Inflammatory macrophage (primary cell): Measurements from ENCODE around the gene WFIKKN2.

ENCODE experiments used
- DNase-seq, 2 donors: peaks; one replicate each; pipeline ENCODE4 v3.0.0-alpha.2; 2020 to 2022

WFIKKN2 gene

DNA sequence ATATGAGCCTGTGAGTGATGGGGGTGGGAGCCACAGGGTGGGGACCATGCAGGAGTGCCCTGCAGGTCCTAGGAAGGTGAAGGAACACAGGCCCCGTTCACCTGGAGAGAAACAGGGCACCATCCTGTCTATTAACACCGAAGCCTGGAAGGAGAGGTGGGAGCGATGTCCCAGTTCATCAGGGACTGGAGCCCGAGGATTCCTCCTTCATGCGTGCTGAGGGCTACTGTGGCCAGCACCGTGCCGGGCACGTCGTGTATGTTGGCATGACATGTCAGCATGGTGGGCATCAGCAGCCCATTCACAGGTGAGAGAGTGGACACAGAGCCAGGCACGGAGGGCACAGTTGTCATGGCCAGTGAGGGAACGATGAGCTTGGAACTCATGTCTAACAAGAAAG, 1.4 kb downstream of the WFIKKN2 start:
- DNase-seq = no peak

DNA sequence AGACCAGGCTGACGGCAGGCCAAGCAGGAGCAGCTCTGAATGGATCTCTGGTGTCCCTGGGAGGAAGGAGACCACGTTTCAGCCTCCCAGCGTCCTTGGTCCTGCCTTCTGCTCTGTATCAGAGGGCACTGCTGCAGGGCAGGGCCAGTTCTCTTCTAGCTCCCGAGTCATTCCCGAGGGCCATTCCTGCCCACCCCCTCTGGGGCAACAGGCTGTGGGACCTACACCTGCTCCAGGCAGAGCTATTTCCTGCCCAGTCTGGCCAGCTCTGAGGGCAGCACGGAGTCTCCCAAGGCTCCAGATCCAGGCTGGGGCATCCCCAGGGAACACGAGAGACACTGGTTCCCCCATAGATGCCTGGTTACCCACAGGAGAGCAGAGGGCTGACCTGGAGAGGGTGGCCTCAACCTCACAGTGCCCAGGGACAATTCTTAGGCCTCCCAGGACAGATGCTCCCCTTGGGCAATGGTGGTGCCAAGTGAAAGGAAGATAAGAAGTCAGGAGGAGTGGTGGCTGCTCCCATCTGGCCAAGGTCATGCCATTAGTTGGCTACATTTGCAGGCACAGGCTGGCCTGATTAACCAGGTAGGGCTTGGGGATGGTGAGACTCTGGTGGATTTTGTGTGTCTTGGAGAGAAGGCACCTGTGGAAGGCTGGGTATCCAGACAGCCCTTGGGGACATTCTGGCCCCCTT, 2.0 kb downstream of the WFIKKN2 start:
- no peak for DNase-seq

DNA sequence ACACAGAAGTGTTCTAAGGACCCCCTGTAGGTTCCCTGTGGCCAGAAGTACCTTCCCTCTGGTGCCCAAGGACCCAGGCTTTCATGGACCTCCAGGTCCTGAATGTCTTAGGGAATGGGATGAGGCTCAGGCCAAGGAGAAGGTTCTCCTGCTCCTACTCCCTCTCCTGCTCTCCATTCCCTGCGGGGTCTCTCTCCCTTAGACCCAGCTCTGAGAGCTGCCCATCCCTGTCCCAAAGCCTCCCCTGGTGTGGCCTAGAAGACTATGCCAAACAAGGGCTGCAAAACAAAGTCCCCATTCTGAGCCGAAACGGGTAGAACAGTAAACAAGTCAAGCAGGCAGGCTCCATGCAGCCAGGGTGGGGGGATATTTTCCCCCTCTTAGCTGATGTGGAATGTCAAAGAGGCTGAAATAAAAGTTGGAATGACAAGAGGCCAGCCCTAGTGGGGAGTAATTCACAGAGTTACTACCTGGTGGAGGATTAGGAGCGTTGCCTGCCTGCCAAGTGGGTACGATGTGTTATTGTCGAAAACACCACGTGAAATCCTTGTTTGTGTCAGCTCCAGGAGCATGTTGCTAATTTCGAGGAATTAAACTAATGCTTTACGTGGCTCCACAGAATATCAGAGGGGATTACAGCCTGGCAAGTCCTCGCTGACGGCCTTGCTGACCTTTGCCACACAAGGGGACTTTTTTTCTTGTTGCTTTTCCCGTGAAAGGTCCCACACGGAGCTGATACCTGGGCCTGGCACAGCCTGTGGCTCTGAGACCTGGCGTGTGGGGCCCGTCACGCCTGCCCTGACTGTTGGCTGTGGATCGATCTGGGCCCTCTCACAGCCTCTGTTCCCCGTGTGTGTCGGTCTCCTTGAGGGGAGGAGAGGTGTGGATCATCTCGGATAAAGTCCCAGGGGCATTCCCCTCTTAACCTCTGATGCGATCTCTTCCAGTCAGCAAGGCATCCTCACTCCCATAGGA, 2.9 kb downstream of the WFIKKN2 start:
- DNase-seq = no peak

DNA sequence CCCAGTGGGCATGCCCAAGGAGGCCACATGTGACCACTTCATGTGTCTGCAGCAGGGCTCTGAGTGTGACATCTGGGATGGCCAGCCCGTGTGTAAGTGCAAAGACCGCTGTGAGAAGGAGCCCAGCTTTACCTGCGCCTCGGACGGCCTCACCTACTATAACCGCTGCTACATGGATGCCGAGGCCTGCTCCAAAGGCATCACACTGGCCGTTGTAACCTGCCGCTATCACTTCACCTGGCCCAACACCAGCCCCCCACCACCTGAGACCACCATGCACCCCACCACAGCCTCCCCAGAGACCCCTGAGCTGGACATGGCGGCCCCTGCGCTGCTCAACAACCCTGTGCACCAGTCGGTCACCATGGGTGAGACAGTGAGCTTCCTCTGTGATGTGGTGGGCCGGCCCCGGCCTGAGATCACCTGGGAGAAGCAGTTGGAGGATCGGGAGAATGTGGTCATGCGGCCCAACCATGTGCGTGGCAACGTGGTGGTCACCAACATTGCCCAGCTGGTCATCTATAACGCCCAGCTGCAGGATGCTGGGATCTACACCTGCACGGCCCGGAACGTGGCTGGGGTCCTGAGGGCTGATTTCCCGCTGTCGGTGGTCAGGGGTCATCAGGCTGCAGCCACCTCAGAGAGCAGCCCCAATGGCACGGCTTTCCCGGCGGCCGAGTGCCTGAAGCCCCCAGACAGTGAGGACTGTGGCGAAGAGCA, 4.4 kb downstream of the WFIKKN2 start:
- no peak for DNase-seq

DNA sequence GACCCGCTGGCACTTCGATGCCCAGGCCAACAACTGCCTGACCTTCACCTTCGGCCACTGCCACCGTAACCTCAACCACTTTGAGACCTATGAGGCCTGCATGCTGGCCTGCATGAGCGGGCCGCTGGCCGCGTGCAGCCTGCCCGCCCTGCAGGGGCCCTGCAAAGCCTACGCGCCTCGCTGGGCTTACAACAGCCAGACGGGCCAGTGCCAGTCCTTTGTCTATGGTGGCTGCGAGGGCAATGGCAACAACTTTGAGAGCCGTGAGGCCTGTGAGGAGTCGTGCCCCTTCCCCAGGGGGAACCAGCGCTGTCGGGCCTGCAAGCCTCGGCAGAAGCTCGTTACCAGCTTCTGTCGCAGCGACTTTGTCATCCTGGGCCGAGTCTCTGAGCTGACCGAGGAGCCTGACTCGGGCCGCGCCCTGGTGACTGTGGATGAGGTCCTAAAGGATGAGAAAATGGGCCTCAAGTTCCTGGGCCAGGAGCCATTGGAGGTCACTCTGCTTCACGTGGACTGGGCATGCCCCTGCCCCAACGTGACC, 5.0 kb downstream of the WFIKKN2 start:
- DNase-seq = no peak

DNA sequence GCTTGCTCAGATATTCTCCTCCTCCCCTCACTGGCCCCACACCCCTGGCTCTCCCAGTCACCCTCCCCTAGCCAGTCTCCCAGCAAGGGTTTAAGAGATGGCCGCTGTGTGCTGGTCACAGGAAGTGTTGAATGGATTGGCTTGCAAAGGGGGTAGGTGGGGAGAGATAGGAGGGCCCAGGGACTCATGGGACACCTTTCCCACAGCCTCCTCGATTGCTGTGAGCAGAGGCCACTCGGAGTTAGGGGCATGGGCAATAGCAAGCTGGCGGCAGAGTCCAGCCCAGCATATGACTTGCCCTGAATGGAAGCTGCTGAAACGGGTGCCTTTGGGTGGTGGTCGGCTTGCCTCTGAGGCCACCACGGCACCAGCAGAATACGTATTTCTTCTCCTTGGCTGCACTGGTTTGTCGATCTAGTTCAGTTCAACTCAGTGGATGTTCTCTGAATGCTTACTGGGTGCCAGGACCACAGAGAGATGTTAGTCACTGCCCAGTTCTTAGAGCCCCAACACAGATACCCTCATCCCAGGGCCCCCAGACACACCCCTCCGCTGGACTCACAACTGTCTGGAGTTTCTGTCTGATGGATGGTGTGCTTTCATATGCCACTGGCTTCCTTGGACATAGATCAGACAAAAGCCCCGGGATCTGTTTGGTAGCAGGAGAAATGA, 6.0 kb downstream of the WFIKKN2 start:
- no peak for DNase-seq

DNA sequence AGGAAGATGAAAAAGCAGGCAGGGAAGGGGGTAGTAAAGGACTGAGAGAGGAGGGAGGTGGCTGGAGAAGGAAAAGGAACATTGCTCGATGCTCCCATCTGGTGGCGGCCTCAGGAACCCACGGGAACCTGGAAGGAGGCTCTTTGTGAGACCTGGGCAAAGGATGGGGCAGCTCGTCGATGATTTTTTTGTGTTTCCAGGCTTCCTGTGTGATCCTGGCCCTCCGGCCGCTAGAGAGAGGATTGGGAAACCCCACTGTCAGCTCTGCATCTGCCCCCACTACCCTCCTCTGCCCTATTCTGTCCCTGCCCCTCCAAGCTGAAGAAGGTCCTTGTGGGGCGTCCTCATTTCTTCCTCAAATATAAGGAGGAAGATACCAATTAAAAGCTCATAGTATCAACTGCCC, 6.6 kb downstream of the WFIKKN2 start:
- peak; percentile 72 to 73 for DNase-seq

DNA sequence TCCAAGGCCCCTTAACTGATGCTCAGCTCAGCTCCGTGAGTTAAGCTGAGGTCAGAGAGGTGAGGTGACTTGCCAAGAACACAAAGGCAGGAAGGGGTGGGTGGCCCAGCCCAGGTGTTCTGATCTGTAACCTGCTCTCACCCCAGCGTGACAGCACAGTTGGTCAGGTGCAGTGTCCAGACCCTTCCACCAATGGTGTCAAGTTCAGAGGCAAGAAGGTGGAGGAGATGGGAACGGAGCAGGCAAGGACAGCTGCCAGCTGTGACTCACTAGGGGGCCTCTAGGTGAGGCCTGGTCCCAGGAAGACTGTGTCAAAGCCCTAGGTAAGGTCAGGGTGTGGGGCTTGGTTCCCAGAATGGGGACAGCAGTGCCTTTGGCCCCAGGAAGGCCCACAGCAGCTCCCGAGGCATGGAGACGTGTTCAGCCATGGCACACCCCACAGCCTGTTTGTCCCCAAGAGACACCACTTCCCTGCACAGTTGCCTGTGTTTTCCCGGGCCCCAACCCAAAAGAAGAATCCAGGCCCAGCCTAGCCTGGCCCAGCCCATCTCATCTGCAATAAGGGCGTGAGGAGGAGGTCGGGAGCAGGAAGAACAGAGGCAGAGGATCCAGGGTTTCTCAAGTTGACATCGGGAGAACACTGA, 7.2 kb downstream of the WFIKKN2 start:
- no peak for DNase-seq

- DNase-seq = no peak
Measured at GRCh38 chr17:50843150-50843905, 7.9 kb downstream of the WFIKKN2 start.

DNA sequence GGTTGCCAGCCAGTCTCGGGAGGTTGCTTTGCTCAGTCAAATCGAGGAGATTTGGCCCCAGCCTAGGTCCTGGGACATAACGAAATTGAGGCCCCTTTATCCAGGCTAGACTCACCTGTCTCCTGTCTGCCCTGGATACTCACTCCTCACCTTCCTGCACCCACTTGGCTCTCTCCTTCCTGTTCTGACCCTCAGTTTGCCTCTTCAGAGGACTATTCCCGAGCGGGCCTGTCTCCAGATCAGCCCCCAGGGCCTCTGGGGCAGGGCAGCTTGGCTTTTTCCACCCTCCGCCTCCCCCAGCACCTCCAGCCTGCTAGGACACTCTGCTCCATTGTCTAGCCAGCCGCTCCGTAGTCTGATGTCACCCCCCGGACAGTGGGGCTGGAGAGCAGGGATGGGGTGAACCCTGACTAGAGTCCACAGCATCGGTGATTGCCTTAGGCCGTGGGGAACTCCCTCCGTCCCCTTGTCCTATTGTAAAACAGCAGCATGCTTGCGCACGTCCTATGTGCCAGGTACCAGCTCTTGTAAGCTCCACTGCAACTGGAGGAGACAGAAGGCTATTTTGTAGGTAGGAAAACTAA, 8.8 kb downstream of the WFIKKN2 start:
- no peak for DNase-seq

- DNase-seq = peak in 1 of 2 donors; percentile 25
Measured at GRCh38 chr17:50845240-50846147, 10.1 kb downstream of the WFIKKN2 start.

DNA sequence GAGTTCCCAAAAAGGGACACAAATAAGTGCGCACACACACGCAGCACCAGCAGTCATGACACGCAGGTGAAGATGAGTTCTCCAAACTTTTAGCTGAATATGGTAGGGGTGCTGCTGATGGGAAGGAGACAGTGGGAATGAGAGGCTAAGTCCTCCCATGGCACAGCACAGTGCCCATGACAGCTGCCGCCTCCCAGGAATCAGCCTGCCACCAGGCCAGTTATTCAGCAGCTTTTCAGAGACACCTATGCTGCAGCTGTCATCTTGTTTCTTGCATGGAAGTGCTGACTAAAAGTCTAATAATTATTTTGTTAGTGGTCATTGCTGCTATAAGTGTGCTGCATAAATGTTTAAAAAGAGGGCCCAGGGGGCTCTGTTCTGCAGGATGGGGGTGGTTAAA, 12.2 kb downstream of the WFIKKN2 start:
- no peak for DNase-seq

- DNase-seq = no peak
Measured at GRCh38 chr17:50848039-50848438, 12.7 kb downstream of the WFIKKN2 start.

DNA sequence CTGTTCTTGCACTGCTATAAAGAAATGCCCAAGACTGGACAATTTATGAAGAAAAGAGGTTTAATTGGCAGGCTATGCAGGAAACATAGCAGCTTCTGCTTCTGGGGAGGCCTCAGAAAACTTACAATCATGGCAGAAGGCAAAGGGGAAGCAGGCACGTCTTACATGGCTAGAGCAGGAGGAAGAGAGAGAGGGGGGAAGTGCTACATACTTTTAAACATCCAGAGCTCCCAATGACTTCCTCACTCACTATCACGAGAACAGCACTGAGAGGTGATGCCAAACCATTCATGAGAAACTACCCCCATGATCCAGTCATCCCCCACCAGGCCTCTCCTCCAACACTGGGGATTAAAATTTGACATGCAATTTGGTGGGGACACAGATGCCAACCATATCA, 13.3 kb downstream of the WFIKKN2 start:
- peak; percentile 77 to 81 for DNase-seq

DNA sequence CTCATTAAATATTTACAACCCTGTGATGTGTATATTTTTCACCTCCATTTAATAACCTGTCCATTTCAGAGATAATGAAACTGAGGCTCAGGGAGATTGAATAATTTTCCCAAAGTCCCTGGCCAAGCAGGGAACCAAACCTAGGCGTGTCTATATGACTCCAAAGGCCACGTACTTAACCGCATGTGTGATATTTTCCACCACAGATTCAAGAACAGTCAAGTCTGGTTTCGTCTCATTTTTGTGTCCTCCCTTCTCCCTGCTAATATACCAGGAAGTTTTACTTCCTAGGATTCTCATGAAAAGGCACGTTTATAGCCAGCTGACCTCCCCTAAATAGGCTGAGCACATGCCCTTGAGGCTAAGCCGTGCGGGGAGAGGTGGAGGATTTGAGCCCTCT, 15.3 kb downstream of the WFIKKN2 start:
- no peak for DNase-seq

GRCh38 chr17:50853015-50853615, 17.7 kb downstream of the WFIKKN2 start:
- DNase-seq = no peak

- no peak for DNase-seq
Measured at GRCh38 chr17:50853781-50854180, 18.4 kb downstream of the WFIKKN2 start.

DNA sequence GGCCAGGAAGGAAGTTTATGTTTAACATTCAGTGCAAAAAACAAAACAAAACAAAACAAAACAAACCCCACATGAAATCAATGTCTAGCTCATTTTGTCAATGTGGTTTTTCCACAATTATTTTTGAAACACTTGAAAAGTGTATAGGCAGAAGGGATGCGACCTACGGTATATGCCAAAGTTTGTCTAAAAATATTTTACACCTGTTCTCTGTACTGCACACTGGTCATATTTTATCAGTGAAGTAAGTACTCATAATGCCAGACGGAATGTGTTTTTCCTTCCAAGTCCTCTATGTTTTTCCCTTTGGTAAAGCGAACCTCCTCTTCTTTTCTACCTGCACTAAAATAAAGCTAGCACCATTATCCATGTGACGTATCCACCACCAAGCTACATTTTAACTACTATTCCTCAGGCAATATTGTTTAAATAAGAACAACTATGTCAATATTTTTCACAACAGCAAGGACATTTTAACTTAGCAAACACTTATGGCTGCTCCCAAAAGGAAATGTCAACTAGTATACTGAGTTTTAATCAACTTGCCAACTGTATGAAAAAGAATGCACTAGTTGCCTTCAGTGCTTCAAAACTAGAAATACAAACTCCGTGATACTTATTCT, 20.4 kb downstream of the WFIKKN2 start:
- DNase-seq = no peak

GRCh38 chr17:50856431-50856830, 21.0 kb downstream of the WFIKKN2 start:
- DNase-seq = no peak
